ENCODE results near the gene PCDHGB3.

GRCh38 chr5:141366016-141366896 lies 3.8 kb upstream of the PCDHGB3 start:
- no peak for TF ChIP-seq CTCF (IDR thresholded peaks at IDR 0.05)
- no peak for TF ChIP-seq POLR2A (IDR thresholded peaks at IDR 0.05)

All from esophagus squamous epithelium (tissue), 4 donors.